Measurements from ENCODE around the gene HEATR5A.

HEATR5A gene

GRCh38 chr14:31389946-31390345 lies 30.4 kb downstream of the HEATR5A start:
- Histone ChIP-seq H3K9me2 (ENCODE audit: low read depth, low read length) (no peaks in the 10 kb centered on the region), H3K27me3 (ENCODE audit: insufficient read depth, low read length) (no peaks in the 10 kb centered on the region), H3K4me2 (ENCODE audit: low read length) (no peak overlapping the region), H3K27ac (ENCODE audit: low read depth, low read length, poor library complexity, severe bottlenecking) (no peak overlapping the region), H3K79me2 (ENCODE audit: insufficient read depth, low read length) (no peaks in the 10 kb centered on the region), H3K9ac (ENCODE audit: low read length) (no peak overlapping the region), H3K4me1 (ENCODE audit: insufficient read depth, low read length, severe bottlenecking) (no peaks in the 10 kb centered on the region), H3K36me3 (ENCODE audit: insufficient read depth, low read length) (peaks cover 12% of the 10 kb centered on the region), H2AFZ (ENCODE audit: low read length) (no peak overlapping the region), H3K9me3 (ENCODE audit: low read length) (no peaks in the 10 kb centered on the region), H3K4me3 (ENCODE audit: low read depth, low read length, poor library complexity, severe bottlenecking) (no peak overlapping the region), H3F3A (ENCODE audit: insufficient read depth, low read length) (no peaks in the 10 kb centered on the region), H4K20me1 (ENCODE audit: insufficient read depth, low read length) (no peaks in the 10 kb centered on the region)
- no peak for TF ChIP-seq CTCF (IDR thresholded peaks at IDR 0.05; ENCODE audit: low read length)
- TF ChIP-seq EZH2 (IDR thresholded peaks at IDR 0.05; ENCODE audit: borderline replicate concordance, low read length) = no peak

GRCh38 chr14:31388687-31389413 lies 31.5 kb downstream of the HEATR5A start:
- no peaks in the 10 kb centered on the region for H3K4me1 ChIP-seq (ENCODE audit: insufficient read depth, low read length, severe bottlenecking)
- H3K9ac ChIP-seq (ENCODE audit: low read length) = no peak overlapping the region
- no peak overlapping the region for H3K4me3 ChIP-seq (ENCODE audit: low read depth, low read length, poor library complexity, severe bottlenecking)
- H3K9me2 ChIP-seq (ENCODE audit: low read depth, low read length) = no peaks in the 10 kb centered on the region
- no peaks in the 10 kb centered on the region for H3K79me2 ChIP-seq (ENCODE audit: insufficient read depth, low read length)
- H3K27ac ChIP-seq (ENCODE audit: low read depth, low read length, poor library complexity, severe bottlenecking) = no peak overlapping the region
- no peaks in the 10 kb centered on the region for H3K27me3 ChIP-seq (ENCODE audit: insufficient read depth, low read length)
- no peak overlapping the region for H2AFZ ChIP-seq (ENCODE audit: low read length)
- TF ChIP-seq CTCF (IDR thresholded peaks at IDR 0.05; ENCODE audit: low read length) (no peak), EZH2 (IDR thresholded peaks at IDR 0.05; ENCODE audit: borderline replicate concordance, low read length) (no peak)
- H4K20me1 ChIP-seq (ENCODE audit: insufficient read depth, low read length) = no peaks in the 10 kb centered on the region
- H3K9me3 ChIP-seq (ENCODE audit: low read length) = no peaks in the 10 kb centered on the region
- H3K36me3 ChIP-seq (ENCODE audit: insufficient read depth, low read length) = peaks cover 10% of the 10 kb centered on the region
- H3F3A ChIP-seq (ENCODE audit: insufficient read depth, low read length) = no peaks in the 10 kb centered on the region
- H3K4me2 ChIP-seq (ENCODE audit: low read length) = no peak overlapping the region

GRCh38 chr14:31387091-31387490 lies 33.3 kb downstream of the HEATR5A start:
- no peaks in the 10 kb centered on the region for H4K20me1 ChIP-seq (ENCODE audit: insufficient read depth, low read length)
- no peak overlapping the region for H3K27ac ChIP-seq (ENCODE audit: low read depth, low read length, poor library complexity, severe bottlenecking)
- no peak overlapping the region for H3K4me3 ChIP-seq (ENCODE audit: low read depth, low read length, poor library complexity, severe bottlenecking)
- peaks cover 4% of the 10 kb centered on the region; the same call in 1 of the 2 replicates for H3K36me3 ChIP-seq (ENCODE audit: insufficient read depth, low read length)
- no peaks in the 10 kb centered on the region for H3K9me3 ChIP-seq (ENCODE audit: low read length)
- no peaks in the 10 kb centered on the region for H3F3A ChIP-seq (ENCODE audit: insufficient read depth, low read length)
- no peak overlapping the region for H3K9ac ChIP-seq (ENCODE audit: low read length)
- H3K27me3 ChIP-seq (ENCODE audit: insufficient read depth, low read length) = no peaks in the 10 kb centered on the region
- no peaks in the 10 kb centered on the region for H3K4me1 ChIP-seq (ENCODE audit: insufficient read depth, low read length, severe bottlenecking)
- H3K4me2 ChIP-seq (ENCODE audit: low read length) = no peak overlapping the region
- H2AFZ ChIP-seq (ENCODE audit: low read length) = no peak overlapping the region
- no peaks in the 10 kb centered on the region for H3K9me2 ChIP-seq (ENCODE audit: low read depth, low read length)
- H3K79me2 ChIP-seq (ENCODE audit: insufficient read depth, low read length) = no peaks in the 10 kb centered on the region
- TF ChIP-seq CTCF (IDR thresholded peaks at IDR 0.05; ENCODE audit: low read length) (no peak), EZH2 (IDR thresholded peaks at IDR 0.05; ENCODE audit: borderline replicate concordance, low read length) (no peak)
